Stromal cell of bone marrow (primary cell): ENCODE measurements around the gene FHOD3.

ENCODE experiments used
- DNase-seq: peaks from one replicate; pipeline ENCODE4 v3.0.0-alpha.2; 2012; ENCODE audit warnings: low read depth

The FHOD3 gene

GRCh38 chr18:36411745-36412168 is 114.2 kb downstream of the FHOD3 start:
- DNase-seq: no peak

GRCh38 chr18:36412778-36413177 is 115.3 kb downstream of the FHOD3 start:
- no peak for DNase-seq

- no peak for DNase-seq
Measured at GRCh38 chr18:36415171-36415570, 117.7 kb downstream of the FHOD3 start.

GRCh38 chr18:36415625-36416024 is 118.1 kb downstream of the FHOD3 start:
- DNase-seq: no peak

- no peak for DNase-seq
Measured at GRCh38 chr18:36419188-36419899, 121.8 kb downstream of the FHOD3 start.

- DNase-seq: no peak
Measured at GRCh38 chr18:36419900-36420531, 122.5 kb downstream of the FHOD3 start.

GRCh38 chr18:36420826-36421225 is 123.3 kb downstream of the FHOD3 start:
- peak; percentile 45 for DNase-seq

GRCh38 chr18:36424741-36425142 is 127.2 kb downstream of the FHOD3 start:
- no peak for DNase-seq

GRCh38 chr18:36427369-36427768 is 129.9 kb downstream of the FHOD3 start:
- DNase-seq: no peak

- DNase-seq: no peak
Measured at GRCh38 chr18:36427831-36428230, 130.3 kb downstream of the FHOD3 start.

GRCh38 chr18:36428431-36429029 is 131.0 kb downstream of the FHOD3 start:
- DNase-seq: no peak

GRCh38 chr18:36432880-36433555 is 135.5 kb downstream of the FHOD3 start:
- DNase-seq: no peak

GRCh38 chr18:36436387-36436786 is 138.9 kb downstream of the FHOD3 start:
- no peak for DNase-seq

GRCh38 chr18:36440614-36441013 is 143.1 kb downstream of the FHOD3 start:
- DNase-seq: no peak

- DNase-seq: peak; percentile 73
Measured at GRCh38 chr18:36441426-36442240, 144.1 kb downstream of the FHOD3 start.

GRCh38 chr18:36442717-36443116 is 145.2 kb downstream of the FHOD3 start:
- no peak for DNase-seq

- DNase-seq: no peak
Measured at GRCh38 chr18:36446059-36446458, 148.5 kb downstream of the FHOD3 start.

- no peak for DNase-seq
Measured at GRCh38 chr18:36448384-36449290, 151.1 kb downstream of the FHOD3 start.

GRCh38 chr18:36449451-36449850 is 151.9 kb downstream of the FHOD3 start:
- no peak for DNase-seq

- no peak for DNase-seq
Measured at GRCh38 chr18:36450264-36450663, 152.8 kb downstream of the FHOD3 start.
